Stomach (tissue), 9 donors: ENCODE data around the gene TRIO. TPM values are rescaled to one million over a fixed set of nuclear protein-coding genes. Genes with fewer than 3 reads are reported as not detected.
A peak's percentile ranks its signal among the peaks of the same experiment; 100 is the strongest.

Experiments used
- DNase-seq, 2 donors: peaks; one replicate each; pipeline versions ENCODE4 v3.0.0 to v3.0.0-alpha.2; 2013 to 2019
- H3K27ac ChIP-seq, 5 donors: fragments of 200-600 bp in 4 of 5; sonication (generic) in 4 of 5; one replicate each; pipeline ENCODE4 v1.5.1; 2013 to 2019; ENCODE audit warnings: mild to moderate bottlenecking in 1 of 5, moderate library complexity in 1 of 5
- H3K27me3 ChIP-seq, 3 donors: fragments of 200-600 bp; sonication (generic); one replicate each; pipeline ENCODE4 v1.5.1; 2017 to 2019; ENCODE audit warnings: mixed run types in 1 of 3
- H3K36me3 ChIP-seq, 4 donors: fragments of 200-600 bp; sonication (generic); 1 replicate in 3 of 4; 2 replicates in 1 of 4; pipeline ENCODE4 v1.5.1; 2016 to 2019
- H3K4me1 ChIP-seq, 4 donors: fragments of 200-600 bp; sonication (generic); one replicate each; pipeline ENCODE4 v1.5.1; 2016 to 2019
- H3K4me3 ChIP-seq, 4 donors: fragments of 200-600 bp; sonication (generic) in 3 of 4; one replicate each; pipeline ENCODE4 v1.5.1; 2016 to 2019; ENCODE audit warnings: mild to moderate bottlenecking in 1 of 4
- H3K9me3 ChIP-seq, 4 donors: fragments of 200-600 bp; sonication (generic); one replicate each; pipeline ENCODE4 v1.5.1; 2016 to 2019
- CTCF ChIP-seq, 7 experiments: fragments of 450-650 bp in 4 of 7; fragments of 200-600 bp in 3 of 7; sonication (generic) in 3 of 7; IDR thresholded peaks; one replicate each; pipeline ENCODE4 v1.5.1; 2016 to 2019; ENCODE audit warnings: antibody characterized with exemption in 7 of 7, control low read depth in 2 of 7, mild to moderate bottlenecking in 1 of 7
- EP300 ChIP-seq: sonication (generic); formaldehyde crosslinking; IDR thresholded peaks from one replicate; pipeline ENCODE4 v1.6.1; 2017; ENCODE audit warnings: antibody characterized with exemption
- POLR2A ChIP-seq, 4 donors: fragments of 450-650 bp; IDR thresholded peaks; one replicate each; pipeline ENCODE4 v1.6.1; 2016; ENCODE audit warnings: antibody characterized with exemption in 4 of 4, control low read depth in 2 of 4, mild to moderate bottlenecking in 1 of 4, moderate library complexity in 1 of 4
- POLR2AphosphoS5 ChIP-seq, 3 donors: sonication (generic); formaldehyde crosslinking; IDR thresholded peaks; one replicate each; pipeline ENCODE4 v1.6.1; 2016; ENCODE audit warnings: antibody characterized with exemption in 3 of 3
- WGBS, 5 donors: extraction: QIAGEN DNeasy Blood & Tissue Kit in 3 of 5; methylation state at CpG; one replicate each; pipeline versions ENCODE4 v1.1.5 to v1.1.7; 2013 to 2018; 5-methylcytosine and 5-hydroxymethylcytosine counted together
- intact Hi-C: fragments of 100-400 bp; cut with DNase I; formaldehyde crosslinking; loops from one replicate; pipeline ENCODE4 v1.15.1; 2023; ENCODE audit warnings: low total_unique reads
- polyA plus RNA-seq, 3 donors: library from polyadenylated mRNA; stranded (reverse); fragments of 200-250 nt; gene quantifications; one replicate each; pipeline ENCODE4 v1.2.3, GENCODE V29; 2013
- total RNA-seq, 5 donors: library from RNA; depleted of rRNA; stranded (reverse); fragments of >200 nt; gene quantifications; one replicate each; pipeline versions ENCODE4 v1.1.0 to v1.2.3, GENCODE V29; 2014 to 2016
- donor health status: healthy with polysubstance abuse.
- donor health status: Bipolar disorder and iron deficiency.
- donor health status: healthy.

Gene TRIO
- total and polyA plus RNA-seq, 8 donors = 9.9 to 558 (median 127) TPM

DNA sequence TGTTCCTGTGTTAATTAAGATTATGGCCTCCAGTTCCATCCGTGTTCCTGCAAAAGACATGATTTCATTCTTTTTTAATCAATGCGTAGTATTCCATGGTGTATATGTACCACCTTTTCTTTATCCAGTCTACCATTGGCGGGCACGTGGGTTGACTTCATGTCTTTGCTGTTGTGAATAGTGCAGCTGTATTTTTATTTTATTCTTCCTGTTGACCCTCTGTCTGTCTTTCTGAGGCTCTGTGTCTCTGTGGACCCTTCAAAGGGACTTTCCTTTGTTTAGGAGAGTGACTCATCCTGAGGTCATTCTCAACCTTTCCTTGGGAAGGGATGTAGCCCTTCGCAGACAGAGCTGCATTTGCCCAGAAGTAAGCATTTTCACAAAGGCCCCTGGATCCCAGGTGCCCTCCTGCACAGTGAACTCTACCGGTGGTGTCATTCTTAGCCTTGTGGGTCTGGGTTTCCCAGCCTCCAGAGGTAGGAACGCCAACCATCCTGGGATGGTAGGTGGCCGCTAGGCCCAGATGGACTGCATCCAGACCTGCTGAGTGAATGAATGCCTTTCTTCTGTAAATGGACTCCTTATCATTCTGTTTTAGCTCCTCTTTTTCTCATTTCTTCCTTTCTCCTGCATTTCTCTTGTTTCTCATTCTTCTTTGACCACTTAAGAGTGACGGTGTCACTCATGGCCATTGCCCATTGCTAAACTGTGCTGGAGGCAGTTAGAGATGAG, 22.4 kb downstream of the TRIO start:
- Histone ChIP-seq H3K27ac (peak overlapping the region in 1 of 5 donors; percentile 30), H3K27me3 (no peaks in the 10 kb centered on the region), H3K4me3 (no peak overlapping the region), H3K9me3 (peaks cover 0 to 4% (median 0%) of the 10 kb centered on the region in 4 donors), H3K4me1 (peaks cover 7 to 78% (median 44%) of the 10 kb centered on the region in 4 donors), H3K36me3 (no peaks in the 10 kb centered on the region)
- TF ChIP-seq CTCF (IDR thresholded peaks at IDR 0.05) (no peak), POLR2AphosphoS5 (IDR thresholded peaks at IDR 0.05) (peak in 1 of 3 donors; percentile 16)
- no peak for DNase-seq
- 82 to 90% (median 87%) methylated on average over 9 of the region's 9 CpGs for WGBS, 5 donors
- intact Hi-C loops = no loop called here

GRCh38 chr5:14166437-14166836, 23.3 kb downstream of the TRIO start:
- peak overlapping the region in 2 of 5 donors; percentile 23 to 31 for H3K27ac ChIP-seq
- WGBS, 5 donors = 76 to 86% (median 84%) methylated on average over 8 of the region's 8 CpGs

DNA sequence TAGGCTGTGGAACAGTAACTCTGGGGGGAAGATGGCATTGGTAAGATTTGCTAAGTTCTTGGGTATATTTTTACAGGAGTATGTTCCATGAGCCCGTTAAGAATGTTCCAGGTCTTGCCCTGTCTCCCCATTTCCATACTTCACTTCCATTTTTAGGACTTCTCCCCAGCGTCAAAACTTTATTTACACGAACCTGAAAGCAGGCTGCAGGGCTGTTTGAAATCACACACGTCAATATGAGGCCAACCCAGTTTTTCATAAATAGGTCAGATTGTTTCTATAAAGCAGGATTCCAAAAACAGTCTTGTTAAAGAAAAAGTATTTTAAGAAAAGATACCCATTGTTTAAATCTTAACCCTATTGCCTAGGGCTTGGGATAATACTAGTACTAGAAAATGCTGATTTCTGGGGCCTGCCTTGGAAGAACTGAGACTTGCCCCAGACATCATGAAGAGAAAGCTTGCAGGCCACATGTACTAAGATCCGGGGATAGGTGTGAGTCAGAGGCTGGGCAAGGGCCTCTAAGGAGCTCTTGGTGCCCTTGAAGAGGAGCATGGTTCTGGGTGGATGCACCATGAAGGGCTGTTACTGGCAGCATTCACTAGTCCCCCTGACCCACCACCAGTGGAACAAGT, 24.2 kb downstream of the TRIO start:
- no peak overlapping the region for H3K4me3 ChIP-seq
- H3K36me3 ChIP-seq = no peaks in the 10 kb centered on the region
- peaks cover 0 to 4% (median 0%) of the 10 kb centered on the region in 4 donors for H3K9me3 ChIP-seq
- DNase-seq = no peak
- no peaks in the 10 kb centered on the region for H3K27me3 ChIP-seq
- intact Hi-C loops = no loop called here
- H3K27ac ChIP-seq = peak overlapping the region in 3 of 5 donors; percentile 13 to 33 (median 31)
- TF ChIP-seq POLR2A (IDR thresholded peaks at IDR 0.05) (no peak), CTCF (IDR thresholded peaks at IDR 0.05) (no peak), EP300 (no peak), POLR2AphosphoS5 (IDR thresholded peaks at IDR 0.05) (no peak)
- H3K4me1 ChIP-seq = peaks cover 16 to 80% (median 42%) of the 10 kb centered on the region in 4 donors
- WGBS, 5 donors = 34 to 53% (median 45%) methylated on average over 5 of the region's 5 CpGs

More at GRCh38 chr5:14166437-14166836, 23.3 kb downstream of the TRIO start:
- H3K4me3 ChIP-seq = no peak overlapping the region
- DNase-seq = no peak
- H3K27me3 ChIP-seq = no peaks in the 10 kb centered on the region
- intact Hi-C loops = no loop called here
- TF ChIP-seq CTCF (IDR thresholded peaks at IDR 0.05) = no peak
- no peak for TF ChIP-seq POLR2AphosphoS5 (IDR thresholded peaks at IDR 0.05)
- TF ChIP-seq EP300 = no peak
- H3K9me3 ChIP-seq = peaks cover 0 to 4% (median 0%) of the 10 kb centered on the region in 4 donors
- no peaks in the 10 kb centered on the region for H3K36me3 ChIP-seq
- peaks cover 12 to 80% (median 40%) of the 10 kb centered on the region in 4 donors for H3K4me1 ChIP-seq

GRCh38 chr5:14168144-14168792, 25.1 kb downstream of the TRIO start:
- peaks cover 21 to 86% (median 45%) of the 10 kb centered on the region in 4 donors for H3K4me1 ChIP-seq
- no peaks in the 10 kb centered on the region for H3K36me3 ChIP-seq
- H3K9me3 ChIP-seq = peaks cover 0 to 4% (median 0%) of the 10 kb centered on the region in 4 donors
- H3K4me3 ChIP-seq = no peak overlapping the region
- 57 to 71% (median 67%) methylated on average over 6 of the region's 6 CpGs for WGBS, 5 donors
- intact Hi-C loops = no loop called here
- no peak for DNase-seq
- no peak for TF ChIP-seq POLR2A (IDR thresholded peaks at IDR 0.05)
- no peak for TF ChIP-seq CTCF (IDR thresholded peaks at IDR 0.05)
- H3K27ac ChIP-seq = peak overlapping the region in 2 of 5 donors; percentile 31 to 33
- H3K27me3 ChIP-seq = no peaks in the 10 kb centered on the region
